Aorta (tissue), 5 donors: ENCODE data around the gene LUC7L3. TPM values are rescaled to one million over a fixed set of nuclear protein-coding genes. Genes with fewer than 3 reads are reported as not detected.

Source experiments
- ATAC-seq: fragments of 200-7000 bp; cut with Tn5 transposase; one replicate; pipeline ENCODE4 v1.9.1; 2022; ENCODE audit warnings: moderate library complexity; ENCODE audit not compliant: low FRiP score
- DNase-seq, 2 donors: peaks; one replicate each; pipeline ENCODE4 v3.0.0-alpha.2; 2020
- H3K27ac ChIP-seq, 2 donors: one replicate each; pipeline ENCODE4 v1.5.1; 2013; ENCODE audit warnings: low read length in 2 of 2, mild to moderate bottlenecking in 2 of 2, moderate library complexity in 2 of 2, control low read depth in 1 of 2, inconsistent platforms in 1 of 2, low read depth in 1 of 2
- H3K27me3 ChIP-seq, 2 donors: one replicate each; pipeline ENCODE4 v1.6.1; 2013; ENCODE audit warnings: control low read depth in 1 of 2, low read length in 1 of 2, mild to moderate bottlenecking in 1 of 2, moderate library complexity in 1 of 2; ENCODE audit not compliant: insufficient read depth in 2 of 2, control insufficient read depth in 1 of 2
- H3K36me3 ChIP-seq, 2 donors: one replicate each; pipeline ENCODE4 v1.6.1; 2013; ENCODE audit warnings: control low read depth in 1 of 2, low read length in 1 of 2, mild to moderate bottlenecking in 1 of 2; ENCODE audit not compliant: insufficient read depth in 2 of 2, control insufficient read depth in 1 of 2
- H3K4me1 ChIP-seq, 2 donors: one replicate each; pipeline ENCODE4 v1.6.1; 2013; ENCODE audit warnings: low read length in 2 of 2, control low read depth in 1 of 2, mild to moderate bottlenecking in 1 of 2, moderate library complexity in 1 of 2; ENCODE audit not compliant: insufficient read depth in 2 of 2, control insufficient read depth in 1 of 2
- H3K4me3 ChIP-seq, 2 donors: one replicate each; pipeline ENCODE4 v1.5.1; 2013; ENCODE audit warnings: low read length in 2 of 2, control low read depth in 1 of 2, mild to moderate bottlenecking in 1 of 2
- H3K9me3 ChIP-seq: one replicate; pipeline ENCODE4 v1.6.1; 2013; ENCODE audit warnings: mild to moderate bottlenecking, low read length; ENCODE audit not compliant: control insufficient read depth
- WGBS, 2 donors: extraction: QIAGEN DNeasy Blood & Tissue Kit; methylation state at CpG; one replicate each; pipeline ENCODE4 v1.1.7; 2013; 5-methylcytosine and 5-hydroxymethylcytosine counted together
- intact Hi-C, 2 donors: fragments of 100-400 bp; cut with DNase I; formaldehyde crosslinking; loops; one replicate each; pipeline versions ENCODE4 v1.14.2 to v1.15.0; 2022
- long read RNA-seq, 2 donors: library from polyadenylated mRNA; unstranded; transcript quantifications; one replicate each; pipeline ENCODE4 v2.0.0, GENCODE V29; 2020 to 2021
- polyA plus RNA-seq, 2 donors: library from polyadenylated mRNA; stranded (reverse); fragments of 200-250 nt; gene quantifications; one replicate each; pipeline ENCODE4 v1.2.3, GENCODE V29; 2013
- total RNA-seq, 2 donors: library from RNA; stranded (reverse); fragmentation: NEBNext Ultra II Directional; extraction: Animal tissue kit (Norgen Biotek cat#: 25700); gene quantifications; one replicate each; pipeline ENCODE4 v1.2.1, GENCODE V29; 2021
- donor health status: healthy with polysubstance abuse.
- donor health status: Bipolar disorder and iron deficiency.
- donor health status: DM: no; HTN: no; CAD: no.
- donor health status: DM: no; HTN: no; CAD: no.
- donor health status: DM: yes; HTN: yes; CAD: no.

The LUC7L3 gene, protein sequence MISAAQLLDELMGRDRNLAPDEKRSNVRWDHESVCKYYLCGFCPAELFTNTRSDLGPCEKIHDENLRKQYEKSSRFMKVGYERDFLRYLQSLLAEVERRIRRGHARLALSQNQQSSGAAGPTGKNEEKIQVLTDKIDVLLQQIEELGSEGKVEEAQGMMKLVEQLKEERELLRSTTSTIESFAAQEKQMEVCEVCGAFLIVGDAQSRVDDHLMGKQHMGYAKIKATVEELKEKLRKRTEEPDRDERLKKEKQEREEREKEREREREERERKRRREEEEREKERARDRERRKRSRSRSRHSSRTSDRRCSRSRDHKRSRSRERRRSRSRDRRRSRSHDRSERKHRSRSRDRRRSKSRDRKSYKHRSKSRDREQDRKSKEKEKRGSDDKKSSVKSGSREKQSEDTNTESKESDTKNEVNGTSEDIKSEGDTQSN
- total RNA-seq (100 to 1,000 TPM; 123 to 189 TPM), polyA plus RNA-seq (100 to 1,000 TPM; 147 to 852 TPM)
- long read RNA-seq, donor 1, partial matches to known transcripts: 49 of 66 reads
- long read RNA-seq, donor 1, other reads (novel, unspliced or antisense): 14 of 66 reads
- long read RNA-seq, donor 2, full-length matches to known transcripts: 6 of 49 reads
- long read RNA-seq, donor 2, partial matches to known transcripts: 31 of 49 reads
- long read RNA-seq, donor 2, other reads (novel, unspliced or antisense): 12 of 49 reads

- Histone ChIP-seq H3K36me3 (no peaks in the 10 kb centered on the region), H3K27ac (peak within 1 kb of the TSS; percentile 76 to 92), H3K9me3 (no peaks in the 10 kb centered on the region), H3K4me1 (peaks cover 0 to 2% of the 10 kb centered on the region in 2 donors), H3K4me3 (peak within 1 kb of the TSS; percentile 83 to 99), H3K27me3 (no peaks in the 10 kb centered on the region)
- ATAC-seq: peak; percentile 99
- DNase-seq: peak; percentile 96 to 98
- WGBS, 2 donors: 2% methylated on average over 76 of the region's 76 CpGs
- intact Hi-C loops: loop anchor here in 1 of 2 donors (1.0 kb wide), 1 partner anchor 11 kb away; no protein-coding TSS in a partner anchor
Observed at GRCh38 chr17:50719144-50719923, at the start of gene LUC7L3. LUC7L3 (plus strand) TSS chr17:50719603; CDS start chr17:50719733, 130 bp downstream.

DNA sequence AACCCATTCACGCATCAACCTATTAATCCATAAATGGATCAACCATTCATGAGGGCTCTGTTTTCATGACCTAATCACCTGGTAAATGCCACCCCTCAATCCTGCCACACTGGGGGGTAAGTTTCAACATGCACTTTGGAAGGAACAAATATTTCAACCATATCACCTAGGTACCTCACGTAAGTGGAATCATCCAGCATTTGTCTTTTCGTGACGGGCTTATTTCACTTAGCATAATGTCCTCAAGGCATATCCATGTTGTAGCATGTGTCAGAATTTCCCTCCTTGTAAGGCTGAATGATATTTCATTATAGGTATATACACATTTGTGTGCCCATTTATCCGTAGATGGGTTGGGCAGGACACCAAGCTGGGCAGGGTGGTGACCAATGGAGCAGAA is 47.3 kb upstream of the LUC7L3 start:
- Histone ChIP-seq H3K9me3 (no peaks in the 10 kb centered on the region), H3K4me1 (no peaks in the 10 kb centered on the region), H3K36me3 (no peaks in the 10 kb centered on the region), H3K27me3 (no peaks in the 10 kb centered on the region), H3K27ac (no peak overlapping the region), H3K4me3 (no peak overlapping the region)
- intact Hi-C loops: no loop called here
- DNase-seq (peak in 1 of 2 donors; percentile 13), ATAC-seq (no peak)
- WGBS, 2 donors: 95 to 99% methylated on average over 5 of the region's 5 CpGs

DNA sequence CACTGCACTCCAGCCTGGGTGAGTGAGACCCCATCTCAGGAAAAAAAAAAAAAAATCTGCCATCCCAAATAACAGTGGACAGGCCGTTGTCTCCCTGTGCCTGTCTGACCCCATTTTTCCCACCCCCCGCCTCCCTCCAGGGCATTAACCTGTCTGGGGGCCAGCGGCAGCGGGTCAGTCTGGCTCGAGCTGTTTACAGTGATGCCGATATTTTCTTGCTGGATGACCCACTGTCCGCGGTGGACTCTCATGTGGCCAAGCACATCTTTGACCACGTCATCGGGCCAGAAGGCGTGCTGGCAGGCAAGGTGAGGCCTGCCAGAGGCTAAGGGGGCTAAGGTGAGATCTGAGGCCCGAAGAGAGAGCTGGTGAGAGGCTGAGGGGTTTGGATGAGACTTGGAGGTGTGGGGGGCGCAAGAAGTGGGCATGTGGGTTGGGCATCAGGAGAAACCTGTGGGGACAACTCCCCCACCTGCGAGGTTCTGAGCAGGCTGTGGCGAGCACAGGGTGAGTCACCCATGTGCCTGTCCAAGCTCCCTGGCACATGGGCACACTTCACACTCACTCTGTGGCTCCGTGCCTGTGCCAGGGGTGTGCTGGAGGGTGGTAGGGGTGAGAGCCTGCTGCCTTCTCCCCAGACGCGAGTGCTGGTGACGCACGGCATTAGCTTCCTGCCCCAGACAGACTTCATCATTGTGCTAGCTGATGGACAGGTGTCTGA is 46.4 kb upstream of the LUC7L3 start:
- H3K36me3 ChIP-seq: no peaks in the 10 kb centered on the region
- H3K27ac ChIP-seq: peak overlapping the region in 1 of 2 donors; percentile 30
- no peaks in the 10 kb centered on the region for H3K4me1 ChIP-seq
- no peaks in the 10 kb centered on the region for H3K27me3 ChIP-seq
- H3K4me3 ChIP-seq: no peak overlapping the region
- ATAC-seq (peak; percentile 74), DNase-seq (peak; percentile 82 to 89)
- no peaks in the 10 kb centered on the region for H3K9me3 ChIP-seq
- intact Hi-C loops: no loop called here
- 57 to 59% methylated on average over 20 of the region's 20 CpGs for WGBS, 2 donors

DNA sequence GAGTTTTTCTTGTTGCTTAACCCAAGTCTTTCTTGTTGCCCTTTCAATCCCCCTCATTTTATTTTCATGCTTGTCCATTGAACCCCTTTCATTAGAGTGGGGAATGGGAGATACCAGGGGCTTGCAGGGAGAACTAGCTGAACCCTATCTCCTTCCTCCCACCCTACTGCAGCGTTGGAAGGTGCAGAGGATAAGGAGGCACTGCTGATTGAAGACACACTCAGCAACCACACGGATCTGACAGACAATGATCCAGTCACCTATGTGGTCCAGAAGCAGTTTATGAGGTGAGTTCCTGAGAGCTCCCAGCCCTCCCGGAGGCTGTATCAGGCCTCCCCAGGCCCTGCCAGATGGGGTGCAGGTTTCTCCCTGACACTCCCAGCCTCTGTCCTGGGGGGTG is 44.2 kb upstream of the LUC7L3 start:
- WGBS, 2 donors: 89 to 95% methylated on average over 3 of the region's 3 CpGs
- no peak for ATAC-seq
- Histone ChIP-seq H3K36me3 (no peaks in the 10 kb centered on the region), H3K27me3 (no peaks in the 10 kb centered on the region), H3K9me3 (no peaks in the 10 kb centered on the region), H3K4me3 (no peak overlapping the region), H3K27ac (no peak overlapping the region), H3K4me1 (no peaks in the 10 kb centered on the region)
- DNase-seq: no peak
- intact Hi-C loops: no loop called here

DNA sequence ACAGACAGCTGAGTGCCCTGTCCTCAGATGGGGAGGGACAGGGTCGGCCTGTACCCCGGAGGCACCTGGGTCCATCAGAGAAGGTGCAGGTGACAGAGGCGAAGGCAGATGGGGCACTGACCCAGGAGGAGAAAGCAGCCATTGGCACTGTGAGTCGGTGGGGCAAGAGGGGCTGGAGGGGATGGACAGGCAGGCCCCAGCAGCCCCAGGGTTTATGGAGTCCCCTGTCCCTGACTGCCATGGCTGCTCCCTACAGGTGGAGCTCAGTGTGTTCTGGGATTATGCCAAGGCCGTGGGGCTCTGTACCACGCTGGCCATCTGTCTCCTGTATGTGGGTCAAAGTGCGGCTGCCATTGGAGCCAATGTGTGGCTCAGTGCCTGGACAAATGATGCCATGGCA is 43.8 kb upstream of the LUC7L3 start:
- no peaks in the 10 kb centered on the region for H3K9me3 ChIP-seq
- 90% methylated on average over 7 of the region's 7 CpGs for WGBS, 2 donors
- intact Hi-C loops: no loop called here
- no peaks in the 10 kb centered on the region for H3K4me1 ChIP-seq
- DNase-seq (no peak), ATAC-seq (no peak)
- no peaks in the 10 kb centered on the region for H3K36me3 ChIP-seq
- no peaks in the 10 kb centered on the region for H3K27me3 ChIP-seq
- no peak overlapping the region for H3K4me3 ChIP-seq
- H3K27ac ChIP-seq: no peak overlapping the region

DNA sequence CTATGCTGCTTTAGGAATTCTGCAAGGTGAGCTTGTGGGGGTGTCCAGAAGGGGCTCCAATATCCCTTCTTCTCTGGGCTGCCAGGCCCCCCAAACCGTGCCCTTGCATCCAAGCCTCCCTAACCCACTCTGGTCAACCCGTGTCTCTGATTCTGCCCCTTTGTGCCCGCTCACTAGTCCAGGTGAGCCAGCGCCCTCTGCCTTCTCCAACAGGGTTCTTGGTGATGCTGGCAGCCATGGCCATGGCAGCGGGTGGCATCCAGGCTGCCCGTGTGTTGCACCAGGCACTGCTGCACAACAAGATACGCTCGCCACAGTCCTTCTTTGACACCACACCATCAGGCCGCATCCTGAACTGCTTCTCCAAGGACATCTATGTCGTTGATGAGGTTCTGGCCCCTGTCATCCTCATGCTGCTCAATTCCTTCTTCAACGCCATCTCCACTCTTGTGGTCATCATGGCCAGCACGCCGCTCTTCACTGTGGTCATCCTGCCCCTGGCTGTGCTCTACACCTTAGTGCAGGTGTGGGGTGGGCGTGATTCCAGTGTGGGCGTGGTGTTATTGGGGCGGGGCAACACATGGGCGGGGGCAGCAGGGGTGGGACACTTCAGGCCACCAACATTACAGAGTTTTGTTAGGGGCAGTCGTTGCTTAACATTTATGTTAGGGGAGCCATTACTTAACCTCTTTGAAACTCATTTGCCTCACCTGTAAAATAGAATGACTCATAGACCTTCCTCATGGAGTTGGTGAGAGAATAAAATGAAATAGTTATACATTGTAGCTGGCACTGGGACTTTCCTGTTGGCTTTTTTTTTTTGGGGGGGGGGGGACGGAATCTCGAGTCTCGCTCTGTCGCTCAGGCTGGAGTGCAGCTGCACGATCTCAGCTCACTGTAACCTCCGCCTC is 43.1 kb upstream of the LUC7L3 start:
- intact Hi-C loops: no loop called here
- Histone ChIP-seq H3K27ac (no peak overlapping the region), H3K9me3 (no peaks in the 10 kb centered on the region), H3K36me3 (no peaks in the 10 kb centered on the region), H3K4me1 (no peaks in the 10 kb centered on the region), H3K27me3 (no peaks in the 10 kb centered on the region), H3K4me3 (no peak overlapping the region)
- ATAC-seq: no peak
- DNase-seq: no peak
- 93 to 94% methylated on average over 24 of the region's 24 CpGs for WGBS, 2 donors

DNA sequence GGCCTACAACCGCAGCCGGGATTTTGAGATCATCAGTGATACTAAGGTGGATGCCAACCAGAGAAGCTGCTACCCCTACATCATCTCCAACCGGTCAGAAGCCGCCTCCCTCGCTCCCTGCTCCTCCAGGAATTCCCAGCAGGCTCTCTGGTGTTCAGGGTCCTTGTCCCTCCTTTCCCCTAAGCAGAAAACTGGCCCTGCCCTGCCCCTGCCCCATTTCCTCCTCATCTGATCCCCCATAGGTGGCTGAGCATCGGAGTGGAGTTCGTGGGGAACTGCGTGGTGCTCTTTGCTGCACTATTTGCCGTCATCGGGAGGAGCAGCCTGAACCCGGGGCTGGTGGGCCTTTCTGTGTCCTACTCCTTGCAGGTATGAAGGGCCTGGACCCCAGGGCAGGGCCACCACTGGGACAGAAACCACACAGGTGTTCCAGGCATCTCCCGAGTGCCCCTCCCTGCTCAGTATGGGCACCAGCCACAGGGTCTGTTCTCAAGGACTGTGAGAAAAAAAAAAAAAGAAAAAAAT is 41.5 kb upstream of the LUC7L3 start:
- WGBS, 2 donors: 92 to 93% methylated on average over 12 of the region's 12 CpGs
- intact Hi-C loops: no loop called here
- no peak overlapping the region for H3K4me3 ChIP-seq
- H3K36me3 ChIP-seq: no peaks in the 10 kb centered on the region
- no peaks in the 10 kb centered on the region for H3K9me3 ChIP-seq
- DNase-seq: peak; percentile 28 to 39
- H3K4me1 ChIP-seq: no peaks in the 10 kb centered on the region
- H3K27me3 ChIP-seq: no peaks in the 10 kb centered on the region
- no peak overlapping the region for H3K27ac ChIP-seq
- no peak for ATAC-seq
